ENCODE results near the gene VPS37B. TPM values are rescaled to one million over a fixed set of nuclear protein-coding genes. Genes with fewer than 3 reads are reported as not detected.

VPS37B gene
- total RNA-seq, 1 donor: 78.3 TPM

DNA sequence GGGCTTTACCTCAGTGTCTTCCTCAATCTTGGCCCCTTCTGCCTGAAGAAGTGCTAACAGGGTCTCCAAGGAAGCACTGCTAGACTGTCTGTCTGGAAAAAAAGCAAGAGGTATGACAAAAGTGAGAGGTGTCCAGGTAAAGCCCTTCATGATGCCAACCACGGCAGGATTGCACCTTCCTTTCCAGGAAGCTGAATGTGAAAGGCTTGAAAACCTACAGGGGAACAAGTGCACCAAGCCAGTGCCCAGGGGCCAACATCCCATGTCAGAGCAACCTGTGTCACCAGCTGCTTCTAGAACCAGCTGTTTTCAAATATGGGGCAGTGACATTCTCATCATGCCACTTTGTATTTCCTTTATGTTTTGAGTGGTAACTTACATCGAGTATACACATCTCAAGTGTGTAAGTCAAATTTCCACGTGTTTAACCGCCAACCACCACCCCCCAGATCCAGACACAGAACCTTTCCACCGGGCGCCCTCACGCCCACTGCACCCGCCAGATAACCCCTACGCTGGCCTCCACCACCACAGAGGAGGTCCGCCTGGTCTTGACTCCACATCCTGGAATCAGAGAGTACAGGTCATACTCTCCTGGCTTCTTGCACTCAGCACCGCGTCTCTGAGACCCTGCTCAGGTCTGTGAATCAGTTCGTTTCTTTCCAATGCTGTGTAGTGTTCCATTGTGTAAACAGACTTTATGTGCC lies 27.3 kb downstream of the VPS37B start:
- Histone ChIP-seq H3K4me1 (ENCODE audit: insufficient read depth, low read length) (peaks cover 53% of the 10 kb centered on the region), H3K27me3 (ENCODE audit: insufficient read depth, low read length) (no peaks in the 10 kb centered on the region)

DNA sequence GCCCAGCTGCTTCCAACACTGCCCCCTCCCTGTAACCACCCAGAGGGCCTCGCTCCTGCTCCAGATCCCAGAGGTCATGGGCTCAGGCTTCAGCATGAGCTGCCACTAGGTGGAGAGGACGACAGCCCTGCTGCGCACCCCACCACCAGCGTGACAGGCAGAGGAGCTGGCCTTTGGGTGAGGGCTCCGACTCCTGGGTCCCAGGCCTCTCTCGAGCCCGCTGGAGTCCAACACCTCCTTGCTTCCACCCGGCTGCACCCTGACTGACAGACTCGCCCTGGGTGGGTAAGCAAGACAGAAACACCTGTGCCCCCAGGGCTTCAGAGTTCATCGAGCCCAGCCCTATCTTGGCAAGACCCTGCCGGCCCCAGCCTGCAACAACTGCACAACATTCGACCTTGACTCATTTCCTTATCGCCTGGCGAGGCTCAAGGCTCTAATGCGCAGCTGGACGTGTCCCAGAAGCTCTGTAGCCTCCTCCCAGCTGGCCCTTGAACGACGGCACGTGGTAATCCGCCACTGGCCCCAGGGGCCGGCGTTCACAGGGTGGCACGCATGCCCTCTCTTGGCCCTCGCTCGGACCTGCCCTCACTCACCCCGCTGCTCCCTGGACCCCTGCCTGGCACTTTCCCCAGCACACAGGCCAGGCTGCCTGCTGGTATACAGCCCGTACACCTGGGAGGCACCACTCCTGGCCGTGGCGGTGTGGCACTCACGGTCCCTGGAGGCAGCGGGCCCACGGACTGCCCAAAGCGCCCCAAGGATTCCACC lies 28.0 kb downstream of the VPS37B start:
- Histone ChIP-seq H3K27me3 (ENCODE audit: insufficient read depth, low read length) (no peaks in the 10 kb centered on the region), H3K4me1 (ENCODE audit: insufficient read depth, low read length) (peaks cover 45% of the 10 kb centered on the region), H3K9me3 (ENCODE audit: low read depth, low read length) (no peaks in the 10 kb centered on the region), H3K4me3 (ENCODE audit: low read length) (no peak overlapping the region)

More for the DNA sequence above, 27.3 kb downstream of the VPS37B start:
- Histone ChIP-seq H3K4me3 (ENCODE audit: low read length) (no peak overlapping the region), H3K9me3 (ENCODE audit: low read depth, low read length) (no peaks in the 10 kb centered on the region)

DNA sequence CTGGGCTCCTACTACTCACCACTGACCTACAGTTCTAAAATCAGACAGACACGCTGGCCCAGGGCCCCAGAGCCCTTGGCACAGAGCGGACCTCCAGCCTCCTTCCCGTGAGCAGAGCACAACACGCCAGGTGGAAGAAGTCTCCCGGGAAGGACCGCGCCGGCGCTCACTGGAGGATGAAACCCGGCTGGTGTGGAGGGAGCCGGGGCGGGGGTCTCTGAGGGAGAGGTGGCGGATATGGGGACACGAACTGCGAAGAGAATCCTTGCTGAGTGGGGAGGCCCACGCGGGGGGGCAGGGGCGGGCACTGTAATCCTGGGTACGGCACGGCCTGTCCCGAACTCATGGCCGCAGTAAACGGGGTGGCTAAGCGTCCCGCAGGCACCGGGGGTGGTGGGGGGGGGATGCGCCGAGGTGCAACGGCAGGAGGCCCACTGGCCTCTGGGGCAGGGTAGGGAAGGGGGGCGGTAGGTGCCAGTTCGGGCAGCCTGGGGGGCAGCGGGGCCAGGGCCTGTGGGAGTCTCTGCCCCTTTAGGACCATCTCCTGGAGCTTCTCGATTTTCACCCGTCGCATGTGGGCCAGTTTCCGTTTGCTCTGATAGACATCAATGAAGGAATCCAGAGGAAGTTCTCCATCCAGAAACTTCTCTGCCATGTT lies 28.8 kb downstream of the VPS37B start:
- Histone ChIP-seq H3K4me1 (ENCODE audit: insufficient read depth, low read length) (peaks cover 37% of the 10 kb centered on the region), H3K27me3 (ENCODE audit: insufficient read depth, low read length) (no peaks in the 10 kb centered on the region)

DNA sequence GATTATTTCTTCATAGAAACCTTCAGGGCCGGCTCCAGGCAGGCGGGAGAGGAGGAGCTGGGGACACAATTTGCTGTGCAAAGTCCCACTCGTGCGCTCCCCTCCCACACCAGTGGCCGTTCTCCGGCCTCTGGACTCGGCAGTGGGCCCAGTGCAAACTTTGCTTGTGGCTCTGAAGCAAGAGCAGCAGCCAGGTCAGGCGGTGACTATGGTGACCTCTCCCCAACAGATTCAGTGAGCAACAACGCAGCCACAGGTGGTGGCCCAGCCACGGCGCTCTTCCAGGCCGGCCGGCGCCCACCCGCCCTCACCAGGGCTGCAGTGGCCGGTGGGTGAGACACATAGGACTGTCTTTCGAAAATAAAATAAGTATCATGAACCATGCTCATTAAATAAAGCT lies 29.5 kb downstream of the VPS37B start:
- Histone ChIP-seq H3K27me3 (ENCODE audit: insufficient read depth, low read length) (no peaks in the 10 kb centered on the region), H3K4me3 (ENCODE audit: low read length) (no peak overlapping the region), H3K4me1 (ENCODE audit: insufficient read depth, low read length) (peaks cover 30% of the 10 kb centered on the region), H3K9me3 (ENCODE audit: low read depth, low read length) (no peaks in the 10 kb centered on the region)

More for the DNA sequence above, 28.8 kb downstream of the VPS37B start:
- H3K9me3 ChIP-seq (ENCODE audit: low read depth, low read length): no peaks in the 10 kb centered on the region
- no peak overlapping the region for H3K4me3 ChIP-seq (ENCODE audit: low read length)

DNA sequence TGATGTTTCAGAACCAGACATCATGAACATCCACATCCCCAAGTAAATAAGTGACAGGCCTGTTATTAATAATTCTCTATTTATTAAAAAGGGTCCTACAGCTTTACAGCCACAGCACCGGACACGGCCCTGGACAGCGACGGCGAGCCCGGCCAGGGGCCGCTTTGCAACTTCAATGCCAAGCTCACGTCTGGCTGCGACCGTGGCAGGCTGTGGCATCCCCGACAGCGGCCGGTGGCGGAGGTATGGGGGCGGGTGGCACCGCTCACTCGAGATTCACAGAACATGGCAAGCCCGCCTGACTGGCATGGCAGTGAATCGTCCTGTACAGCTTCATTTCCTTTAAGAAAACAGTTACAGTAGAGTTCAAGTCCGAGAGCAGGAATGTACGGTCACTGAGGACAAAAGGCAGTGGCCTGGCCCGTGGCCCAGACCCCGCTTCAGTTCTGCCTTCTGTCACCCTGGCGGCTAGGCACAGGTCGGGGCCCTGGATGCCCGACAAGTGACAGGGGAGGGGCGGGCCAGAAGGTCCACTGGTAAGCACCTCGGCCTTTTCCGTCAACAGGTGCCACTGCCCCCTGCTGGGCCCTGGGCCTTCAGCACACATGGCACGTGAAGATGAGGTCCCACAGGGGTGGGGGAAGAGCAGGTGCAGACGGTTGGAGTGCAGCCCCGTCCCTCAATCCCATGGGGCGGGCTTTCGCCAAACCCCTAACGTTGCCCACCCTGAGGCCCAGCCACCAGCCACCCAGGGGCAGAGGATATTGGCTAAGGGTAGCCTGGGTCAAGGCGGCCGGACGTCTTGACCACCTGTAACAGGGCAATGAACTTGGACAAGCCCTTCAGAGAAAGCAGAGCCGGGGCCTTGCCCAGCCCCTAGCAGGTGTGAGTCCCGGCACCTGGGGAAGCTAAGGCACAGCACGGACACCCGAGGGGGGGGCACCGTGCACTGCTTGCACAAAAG lies 30.4 kb downstream of the VPS37B start:
- Histone ChIP-seq H3K4me3 (ENCODE audit: low read length) (no peak overlapping the region), H3K27me3 (ENCODE audit: insufficient read depth, low read length) (no peaks in the 10 kb centered on the region), H3K4me1 (ENCODE audit: insufficient read depth, low read length) (peaks cover 23% of the 10 kb centered on the region)

DNA sequence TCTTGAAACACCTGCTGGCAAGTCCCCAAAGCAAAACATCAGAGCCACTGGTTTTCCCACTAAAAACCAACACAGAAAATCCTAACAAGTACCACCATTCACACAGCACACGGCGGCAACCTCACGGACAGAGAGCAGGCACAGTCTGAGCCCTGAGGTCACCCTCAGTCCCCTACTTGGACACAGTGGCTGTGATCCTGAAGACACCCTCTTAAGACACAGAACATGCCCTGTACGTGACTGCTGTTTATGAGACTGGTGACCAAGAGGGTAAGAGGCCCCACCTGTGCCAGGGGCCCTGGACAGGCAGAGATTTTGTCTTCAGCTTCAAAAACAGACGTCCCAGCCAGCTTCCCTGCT lies 31.1 kb downstream of the VPS37B start:
- peaks cover 23% of the 10 kb centered on the region for H3K4me1 ChIP-seq (ENCODE audit: insufficient read depth, low read length)
- no peaks in the 10 kb centered on the region for H3K9me3 ChIP-seq (ENCODE audit: low read depth, low read length)
- H3K4me3 ChIP-seq (ENCODE audit: low read length): no peak overlapping the region
- no peaks in the 10 kb centered on the region for H3K27me3 ChIP-seq (ENCODE audit: insufficient read depth, low read length)

More for the DNA sequence above, 30.4 kb downstream of the VPS37B start:
- no peaks in the 10 kb centered on the region for H3K9me3 ChIP-seq (ENCODE audit: low read depth, low read length)

DNA sequence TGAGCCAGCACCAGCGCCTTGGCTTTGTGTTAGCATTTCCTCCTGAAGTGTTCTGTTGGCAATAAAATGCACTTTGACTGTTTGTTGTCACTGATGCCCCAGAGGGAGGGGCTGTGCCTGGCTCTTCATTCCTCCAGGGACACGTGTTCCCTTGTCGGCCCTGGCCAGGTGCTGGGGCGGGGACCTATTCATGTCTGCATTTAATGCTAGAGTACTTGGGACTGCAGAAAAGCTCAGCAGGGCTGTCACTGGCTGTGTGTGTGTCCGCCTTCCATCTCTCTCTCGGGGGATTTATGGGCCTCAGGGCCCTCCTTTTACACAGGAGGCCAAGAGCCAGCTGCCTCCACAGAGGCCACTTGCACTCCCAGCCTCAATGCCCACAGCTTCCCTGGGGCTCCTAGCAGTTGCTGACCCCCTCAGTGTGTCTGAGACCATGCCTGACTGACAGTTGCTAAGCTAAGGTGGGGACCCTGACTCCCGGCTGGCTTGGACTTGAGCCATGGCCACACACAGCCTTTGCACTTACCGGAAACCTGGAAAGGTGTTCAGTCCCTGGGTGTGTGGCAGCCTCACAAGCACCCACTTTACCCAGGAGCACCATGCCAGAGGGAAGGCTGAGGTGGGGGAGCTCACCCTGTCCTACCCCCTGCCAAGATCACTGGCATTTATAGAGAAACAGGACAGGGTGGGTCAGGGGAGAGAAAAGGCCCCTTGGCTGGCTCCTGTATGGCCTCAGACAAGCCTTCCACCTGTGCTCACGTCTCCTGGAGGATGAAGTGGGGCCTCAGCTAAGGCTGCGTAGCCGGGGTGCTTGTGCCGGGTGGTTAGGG lies 32.8 kb downstream of the VPS37B start:
- Histone ChIP-seq H3K4me3 (ENCODE audit: low read length) (no peak overlapping the region), H3K4me1 (ENCODE audit: insufficient read depth, low read length) (peaks cover 9% of the 10 kb centered on the region), H3K9me3 (ENCODE audit: low read depth, low read length) (no peaks in the 10 kb centered on the region)

DNA sequence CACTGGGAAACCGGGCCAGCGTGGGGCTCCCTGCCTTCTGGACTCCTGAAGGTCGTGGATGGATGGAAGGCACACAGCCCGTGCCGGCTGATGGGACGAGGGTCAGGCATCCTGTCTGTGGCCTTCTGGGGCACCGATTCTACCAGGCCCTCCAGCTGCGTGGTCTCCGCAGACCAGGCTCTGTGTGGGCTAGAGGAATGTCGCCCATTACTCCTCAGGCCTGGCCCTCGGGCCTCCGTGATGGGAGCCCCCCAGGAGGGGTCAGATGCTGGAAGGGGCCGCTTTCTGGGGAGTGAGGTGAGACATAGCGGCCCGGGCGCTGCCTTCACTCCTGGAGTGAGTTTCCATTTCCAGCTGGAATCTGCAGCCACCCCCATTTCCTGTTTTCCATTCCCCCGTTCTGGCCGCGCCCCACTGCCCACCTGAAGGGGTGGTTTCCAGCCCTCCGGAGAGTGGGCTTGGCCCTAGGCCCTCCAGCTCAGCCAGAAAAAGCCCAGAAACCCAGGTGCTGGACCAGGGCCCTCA lies 33.8 kb downstream of the VPS37B start:
- Histone ChIP-seq H3K4me3 (ENCODE audit: low read length) (no peak overlapping the region), H3K4me1 (ENCODE audit: insufficient read depth, low read length) (peaks cover 9% of the 10 kb centered on the region), H3K9me3 (ENCODE audit: low read depth, low read length) (no peaks in the 10 kb centered on the region), H3K27me3 (ENCODE audit: insufficient read depth, low read length) (no peaks in the 10 kb centered on the region)

More for the DNA sequence above, 32.8 kb downstream of the VPS37B start:
- H3K27me3 ChIP-seq (ENCODE audit: insufficient read depth, low read length): no peaks in the 10 kb centered on the region

DNA sequence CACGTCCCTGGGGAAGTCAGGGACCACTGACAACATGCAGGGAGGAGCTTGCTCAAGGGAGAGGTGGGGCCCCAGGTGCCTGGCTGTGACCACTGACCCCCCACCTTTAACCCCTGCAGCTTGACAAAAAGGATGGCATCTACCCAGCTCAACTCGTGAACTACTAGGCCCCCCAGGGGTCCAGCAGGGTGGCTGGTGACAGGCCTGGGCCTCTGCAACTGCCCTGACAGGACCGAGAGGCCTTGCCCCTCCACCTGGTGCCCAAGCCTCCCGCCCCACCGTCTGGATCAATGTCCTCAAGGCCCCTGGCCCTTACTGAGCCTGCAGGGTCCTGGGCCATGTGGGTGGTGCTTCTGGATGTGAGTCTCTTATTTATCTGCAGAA lies 34.3 kb downstream of the VPS37B start:
- H3K4me3 ChIP-seq (ENCODE audit: low read length): no peak overlapping the region
- no peaks in the 10 kb centered on the region for H3K27me3 ChIP-seq (ENCODE audit: insufficient read depth, low read length)
- no peaks in the 10 kb centered on the region for H3K9me3 ChIP-seq (ENCODE audit: low read depth, low read length)
- H3K4me1 ChIP-seq (ENCODE audit: insufficient read depth, low read length): peaks cover 9% of the 10 kb centered on the region

DNA sequence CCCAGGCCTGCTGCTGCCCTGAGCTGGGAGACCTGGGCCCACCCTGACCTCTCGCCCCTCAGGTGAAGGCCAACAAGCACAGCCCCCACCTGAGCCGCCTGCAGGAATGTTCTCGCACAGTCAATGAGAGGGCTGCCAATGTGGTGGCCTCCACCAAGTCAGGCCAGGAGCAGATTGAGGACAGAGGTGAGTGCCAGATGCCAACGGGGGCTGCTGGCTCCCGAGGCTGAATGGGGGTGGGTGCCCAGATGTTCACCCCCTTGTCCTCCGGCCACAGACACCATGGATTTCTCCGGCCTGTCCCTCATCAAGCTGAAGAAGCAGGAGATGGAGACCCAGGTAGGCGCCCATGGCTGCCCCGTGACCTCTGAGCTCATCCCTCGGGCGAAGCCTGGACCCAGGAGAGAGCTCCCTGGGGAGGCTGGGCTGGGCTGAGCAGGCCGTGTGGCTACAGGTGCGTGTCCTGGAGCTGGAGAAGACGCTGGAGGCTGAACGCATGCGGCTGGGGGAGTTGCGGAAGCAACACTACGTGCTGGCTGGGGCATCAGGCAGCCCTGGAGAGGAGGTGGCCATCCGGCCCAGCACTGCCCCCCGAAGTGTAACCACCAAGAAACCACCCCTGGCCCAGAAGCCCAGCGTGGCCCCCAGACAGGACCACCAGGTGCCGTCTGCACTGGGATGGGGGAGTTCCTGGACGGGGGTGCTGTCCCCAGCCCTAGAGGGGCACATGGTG lies 34.9 kb downstream of the VPS37B start:
- Histone ChIP-seq H3K4me1 (ENCODE audit: insufficient read depth, low read length) (peaks cover 9% of the 10 kb centered on the region), H3K27me3 (ENCODE audit: insufficient read depth, low read length) (no peaks in the 10 kb centered on the region), H3K9me3 (ENCODE audit: low read depth, low read length) (no peaks in the 10 kb centered on the region), H3K4me3 (ENCODE audit: low read length) (no peak overlapping the region)

DNA sequence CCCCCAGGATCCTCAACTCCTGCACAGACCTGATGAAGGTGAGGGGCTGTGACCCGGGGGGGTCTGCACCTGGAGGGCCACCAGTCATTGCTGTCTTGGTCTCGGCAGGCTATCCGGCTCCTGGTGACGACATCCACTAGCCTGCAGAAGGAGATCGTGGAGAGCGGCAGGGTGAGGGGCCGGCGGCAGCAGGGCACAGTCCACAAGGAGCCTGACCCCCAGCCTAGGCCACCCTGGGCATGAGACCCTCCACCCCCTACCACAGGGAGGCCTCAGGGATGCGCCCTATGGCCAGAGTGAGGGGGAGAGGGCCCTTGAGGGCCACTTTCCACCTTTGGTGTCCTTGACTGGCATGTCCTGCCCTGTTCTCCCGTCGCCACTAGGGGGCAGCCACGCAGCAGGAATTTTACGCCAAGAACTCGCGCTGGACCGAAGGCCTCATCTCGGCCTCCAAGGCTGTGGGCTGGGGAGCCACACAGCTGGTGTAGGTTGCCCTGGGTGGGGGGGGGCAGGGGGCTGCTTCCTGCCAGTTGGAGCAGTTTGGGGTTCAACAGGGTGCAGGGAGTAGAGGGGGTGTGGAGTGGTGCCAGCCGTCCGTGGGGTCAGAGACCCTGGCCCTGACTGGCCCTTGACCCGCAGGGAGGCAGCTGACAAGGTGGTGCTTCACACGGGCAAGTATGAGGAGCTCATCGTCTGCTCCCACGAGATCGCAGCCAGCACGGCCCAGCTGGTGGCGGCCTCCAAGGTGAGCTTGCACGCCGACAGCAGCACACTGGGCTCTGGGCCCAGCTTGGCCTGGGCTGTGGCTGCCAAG lies 35.7 kb downstream of the VPS37B start:
- no peaks in the 10 kb centered on the region for H3K27me3 ChIP-seq (ENCODE audit: insufficient read depth, low read length)
- H3K4me1 ChIP-seq (ENCODE audit: insufficient read depth, low read length): peaks cover 9% of the 10 kb centered on the region
- H3K9me3 ChIP-seq (ENCODE audit: low read depth, low read length): no peaks in the 10 kb centered on the region
- no peak overlapping the region for H3K4me3 ChIP-seq (ENCODE audit: low read length)

DNA sequence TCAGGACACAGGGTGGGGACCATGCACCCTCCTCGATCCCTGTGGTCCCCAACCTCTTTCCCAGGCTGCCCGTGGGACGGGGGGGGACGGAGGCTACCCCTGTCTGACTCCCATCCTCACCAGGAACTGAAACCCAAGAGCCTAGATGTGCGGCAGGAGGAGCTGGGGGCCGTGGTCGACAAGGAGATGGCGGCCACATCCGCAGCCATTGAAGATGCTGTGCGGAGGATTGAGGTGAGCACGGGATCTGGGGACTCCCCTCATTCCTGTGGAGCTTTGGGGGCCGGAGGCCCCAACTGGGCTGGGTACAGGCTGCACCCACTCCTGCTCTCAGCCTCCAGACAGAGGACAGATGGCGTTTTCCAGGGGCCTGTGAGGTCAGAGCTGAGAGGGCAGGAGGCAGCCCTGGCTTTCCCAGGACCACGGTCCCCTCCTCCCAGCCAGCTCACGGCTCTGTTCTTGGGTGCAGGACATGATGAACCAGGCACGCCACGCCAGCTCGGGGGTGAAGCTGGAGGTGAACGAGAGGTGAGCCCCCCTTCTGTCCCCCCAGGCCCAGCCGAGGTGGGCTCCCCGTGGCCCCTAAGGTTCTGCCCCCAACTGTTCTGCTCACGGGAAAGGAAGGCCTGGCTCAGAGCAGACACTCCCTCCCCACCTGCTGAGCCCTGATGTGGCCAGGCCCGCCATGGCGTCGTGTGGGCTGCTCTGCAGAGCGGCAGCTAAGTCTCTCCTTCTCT lies 36.5 kb downstream of the VPS37B start:
- H3K4me3 ChIP-seq (ENCODE audit: low read length): no peak overlapping the region
- no peaks in the 10 kb centered on the region for H3K27me3 ChIP-seq (ENCODE audit: insufficient read depth, low read length)
- H3K4me1 ChIP-seq (ENCODE audit: insufficient read depth, low read length): peaks cover 9% of the 10 kb centered on the region
- no peaks in the 10 kb centered on the region for H3K9me3 ChIP-seq (ENCODE audit: low read depth, low read length)
